H7 (cell line): ENCODE data around the gene CFAP100. TPM values are rescaled to one million over a fixed set of nuclear protein-coding genes. Genes with fewer than 3 reads are reported as not detected.

ENCODE experiments used
- DNase-seq: peaks from one replicate; pipeline ENCODE4 v3.0.0; 2012
- H3K27me3 ChIP-seq: 2 replicates; pipeline ENCODE4 v1.6.0; 2011; ENCODE audit warnings: mild to moderate bottlenecking, low read length; ENCODE audit not compliant: control insufficient read depth, insufficient read depth
- H3K36me3 ChIP-seq: replicated peaks from 2 replicates; pipeline ENCODE4 v1.5.1; 2011; ENCODE audit warnings: low read length; ENCODE audit not compliant: control insufficient read depth, insufficient read depth
- H3K4me3 ChIP-seq: 2 replicates; pipeline ENCODE4 v1.5.1; 2011; ENCODE audit warnings: low read depth, mild to moderate bottlenecking, control low read depth, low read length, moderate library complexity; ENCODE audit not compliant: insufficient read depth
- total RNA-seq: library from RNA; depleted of rRNA; stranded (reverse); fragments of >200 nt; shearing (Covaris generic); gene quantifications from 2 replicates; pipeline ENCODE4 v1.2.3, GENCODE V29; 2014

CFAP100 gene
- total RNA-seq, 1 experiment from 2014 or later: 0.24 TPM

DNA sequence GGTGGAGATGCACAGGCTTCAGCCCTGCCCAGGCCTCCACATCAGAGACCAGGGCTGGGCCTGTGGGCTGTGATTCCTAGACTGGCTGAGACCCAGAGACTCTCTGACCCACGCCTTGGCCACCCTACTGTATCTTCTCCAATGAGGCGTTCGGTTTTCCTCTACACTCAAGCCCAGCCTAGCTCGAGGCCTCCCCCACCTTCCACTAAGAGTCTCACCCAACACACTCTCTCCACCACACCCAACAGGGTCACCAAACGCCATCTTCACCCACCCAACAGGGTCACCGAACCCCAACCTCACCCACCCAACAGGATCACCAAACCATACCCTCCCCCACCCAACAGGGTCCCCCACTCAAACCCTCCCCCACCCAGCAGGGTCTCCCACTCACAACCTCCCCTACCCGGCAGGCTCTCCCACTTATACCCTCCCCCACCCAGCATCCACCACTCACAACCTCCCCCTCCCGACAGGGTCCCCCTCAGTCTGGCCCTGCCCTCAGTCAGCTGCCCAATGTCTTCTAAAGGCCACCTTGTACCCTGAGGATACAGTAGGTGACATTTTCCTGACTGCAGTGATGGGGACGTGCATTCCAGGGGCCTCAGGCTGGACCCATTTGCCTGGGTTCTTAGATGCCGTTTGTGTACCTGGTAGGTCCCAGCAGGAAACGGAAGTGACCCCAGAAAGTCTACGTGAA lies 20.4 kb downstream of the CFAP100 start:
- Histone ChIP-seq H3K4me3 (no peak overlapping the region), H3K36me3 (no peaks in the 10 kb centered on the region), H3K27me3 (no peaks in the 10 kb centered on the region)
- DNase-seq: peak; percentile 46

DNA sequence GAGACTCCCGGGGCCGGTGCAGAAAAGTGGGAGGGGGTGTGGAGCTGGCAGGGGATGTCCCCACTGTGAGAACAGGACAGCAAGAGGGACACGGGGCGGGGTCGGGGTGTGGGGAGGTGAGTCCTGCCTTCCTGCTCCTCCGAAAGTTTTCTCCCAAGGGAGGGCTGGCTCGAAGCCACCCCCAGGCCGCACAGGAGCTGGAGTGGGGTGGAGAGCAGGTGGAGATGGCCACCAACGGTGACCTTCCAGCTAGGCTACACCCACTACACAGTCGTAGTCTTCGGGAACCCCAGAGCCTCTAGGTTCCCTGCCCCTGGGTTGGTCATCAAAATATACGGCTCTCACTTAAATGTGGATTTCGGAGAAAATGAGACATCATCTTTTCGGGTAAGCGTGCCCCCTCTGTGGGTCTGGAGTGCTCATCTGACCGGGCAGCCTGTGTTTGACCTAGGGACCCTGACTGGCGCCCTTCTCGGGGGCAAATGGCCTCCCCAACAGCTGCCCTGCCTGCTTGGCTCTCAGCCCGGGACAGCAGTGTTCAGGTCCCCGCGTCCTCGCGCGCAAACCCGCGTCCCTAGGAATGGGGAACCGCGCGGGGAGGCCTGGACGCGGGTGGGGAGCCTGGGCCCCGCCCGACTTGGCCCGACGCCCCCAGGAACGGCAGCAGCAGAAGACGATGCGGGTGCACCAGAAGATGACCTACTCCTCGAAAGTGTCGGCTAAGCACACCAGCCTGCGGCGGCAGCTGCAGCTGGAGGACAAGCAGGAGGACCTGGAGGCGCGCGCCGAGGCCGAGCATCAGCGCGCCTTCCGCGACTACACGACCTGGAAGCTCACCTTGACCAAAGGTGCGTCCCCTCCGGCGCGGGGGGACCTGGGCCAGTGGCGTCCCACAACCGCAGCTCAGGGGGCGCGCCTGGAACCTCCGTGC lies 21.2 kb downstream of the CFAP100 start:
- no peaks in the 10 kb centered on the region for H3K27me3 ChIP-seq
- peak; percentile 61 for DNase-seq
- H3K4me3 ChIP-seq: no peak overlapping the region
- no peaks in the 10 kb centered on the region for H3K36me3 ChIP-seq

DNA sequence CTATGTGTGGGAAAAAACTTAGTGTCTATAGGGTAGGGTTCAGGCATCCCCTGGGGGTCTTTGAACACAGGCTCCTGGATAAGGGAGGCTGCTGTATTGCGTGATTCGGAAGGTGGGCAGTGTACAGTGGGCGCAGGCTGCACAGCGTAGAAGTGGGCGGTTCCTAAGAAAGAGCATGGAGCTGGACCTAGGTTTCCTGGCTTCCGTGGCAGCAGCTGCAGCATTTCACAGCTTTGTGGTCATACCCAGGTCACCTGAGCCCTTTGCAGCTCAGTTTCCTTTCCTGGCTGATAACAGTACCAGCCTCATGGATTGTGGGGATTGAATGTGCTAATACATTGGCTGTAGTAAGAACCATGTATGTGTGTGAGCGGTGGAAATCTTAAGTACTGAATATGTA lies 22.2 kb downstream of the CFAP100 start:
- peak; percentile 37 for DNase-seq
- Histone ChIP-seq H3K4me3 (no peak overlapping the region), H3K27me3 (no peaks in the 10 kb centered on the region), H3K36me3 (no peaks in the 10 kb centered on the region)

DNA sequence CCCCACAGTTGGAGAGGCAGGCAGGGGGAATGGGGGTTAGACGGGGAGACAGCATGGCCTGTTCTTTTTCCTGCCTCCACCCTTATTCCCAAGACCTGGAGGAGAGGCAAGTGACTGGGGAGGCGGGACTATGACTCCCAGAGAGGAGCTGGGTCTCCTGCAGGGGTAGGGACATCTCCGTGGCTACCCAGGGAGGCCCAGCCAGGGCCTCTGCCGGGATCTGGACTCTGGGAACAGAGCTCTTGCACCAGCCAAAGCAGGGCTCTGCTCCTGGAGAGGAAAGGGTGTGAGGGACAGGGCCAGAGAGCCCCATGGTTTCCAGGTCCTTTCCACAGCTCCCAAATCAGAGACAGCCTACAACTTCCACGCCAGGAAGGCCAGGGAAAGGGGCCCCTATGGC lies 22.8 kb downstream of the CFAP100 start:
- H3K27me3 ChIP-seq: no peaks in the 10 kb centered on the region
- peak; percentile 50 for DNase-seq
- no peak overlapping the region for H3K4me3 ChIP-seq
- no peaks in the 10 kb centered on the region for H3K36me3 ChIP-seq

DNA sequence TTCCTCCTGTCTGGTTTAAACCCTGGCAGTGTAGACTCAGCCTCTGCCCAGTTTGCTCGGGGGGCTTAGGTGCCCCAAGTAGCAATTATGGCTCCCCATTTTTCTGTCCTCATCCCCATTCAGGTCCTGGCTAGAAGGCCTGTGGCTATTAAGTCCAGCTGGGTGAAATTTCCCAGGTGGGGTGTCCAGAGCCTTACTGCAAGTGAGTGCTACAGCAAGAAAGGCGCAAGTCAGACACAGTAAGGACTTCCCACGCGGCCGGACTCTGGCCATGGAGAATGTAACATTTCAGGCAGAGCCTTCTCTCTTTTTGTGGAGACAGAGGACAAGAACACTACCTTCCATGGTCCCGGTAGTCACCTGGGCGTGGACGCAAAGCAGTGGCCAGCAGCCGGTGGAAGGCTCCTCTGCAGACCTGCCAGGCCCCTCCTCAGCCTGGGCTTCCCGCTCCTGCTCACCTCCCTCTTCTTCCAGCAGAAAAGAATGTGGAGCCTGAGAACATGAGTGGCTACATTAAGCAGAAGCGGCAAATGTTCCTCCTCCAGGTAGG lies 23.3 kb downstream of the CFAP100 start:
- Histone ChIP-seq H3K4me3 (no peak overlapping the region), H3K27me3 (no peaks in the 10 kb centered on the region), H3K36me3 (no peaks in the 10 kb centered on the region)
- no peak for DNase-seq

DNA sequence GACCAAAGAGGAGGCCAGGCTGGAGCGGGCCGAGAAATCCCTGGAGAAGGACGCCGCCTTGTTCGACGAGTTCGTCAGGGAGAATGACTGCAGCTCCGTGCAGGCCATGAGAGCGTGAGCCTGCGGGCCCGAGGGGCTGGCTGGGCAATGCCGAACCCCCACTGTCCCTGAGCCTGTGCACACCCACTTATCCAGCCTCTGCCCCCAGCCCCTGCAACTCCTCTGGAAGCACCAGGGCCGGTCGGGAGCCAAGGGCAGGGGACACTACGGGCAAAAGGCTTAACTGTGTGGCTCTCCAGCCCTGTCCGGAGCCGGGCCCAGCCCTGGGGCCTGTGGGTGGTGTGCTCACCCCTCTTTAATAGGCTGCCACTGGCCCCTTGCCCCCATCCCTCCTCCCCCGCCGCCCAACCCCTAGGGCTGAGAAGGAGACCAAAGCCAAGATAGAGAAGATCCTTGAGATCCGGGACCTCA lies 24.0 kb downstream of the CFAP100 start:
- H3K27me3 ChIP-seq: no peaks in the 10 kb centered on the region
- H3K36me3 ChIP-seq: no peaks in the 10 kb centered on the region
- H3K4me3 ChIP-seq: no peak overlapping the region
- DNase-seq: peak; percentile 56

DNA sequence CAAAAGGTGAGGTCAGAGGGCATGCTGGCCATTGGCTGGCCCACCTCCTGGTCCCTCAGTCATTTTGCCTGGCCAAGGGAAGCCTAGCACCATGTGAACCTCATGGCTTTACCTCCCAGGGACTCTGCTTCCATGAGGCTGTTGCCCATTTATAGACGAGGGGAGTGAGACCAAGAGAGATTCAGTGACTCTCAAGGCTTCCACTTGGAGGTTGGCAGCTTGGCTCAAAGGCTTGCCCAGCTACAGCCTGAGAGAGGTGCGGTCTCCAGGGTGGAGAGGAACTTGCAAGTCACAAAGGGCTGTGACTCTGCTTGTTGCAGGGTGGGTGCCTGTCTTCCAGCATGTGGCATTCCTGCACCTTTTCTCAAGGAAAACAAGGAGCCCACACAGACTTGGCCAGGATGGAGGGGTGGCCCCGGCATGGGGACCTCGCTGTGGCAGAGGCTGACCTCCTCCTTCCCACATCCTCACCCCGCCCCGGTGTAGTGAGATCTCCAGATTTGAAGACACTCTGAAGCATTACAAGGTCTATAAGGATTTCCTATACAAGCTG lies 24.5 kb downstream of the CFAP100 start:
- DNase-seq: peak; percentile 40
- Histone ChIP-seq H3K4me3 (no peak overlapping the region), H3K36me3 (no peaks in the 10 kb centered on the region), H3K27me3 (no peaks in the 10 kb centered on the region)

DNA sequence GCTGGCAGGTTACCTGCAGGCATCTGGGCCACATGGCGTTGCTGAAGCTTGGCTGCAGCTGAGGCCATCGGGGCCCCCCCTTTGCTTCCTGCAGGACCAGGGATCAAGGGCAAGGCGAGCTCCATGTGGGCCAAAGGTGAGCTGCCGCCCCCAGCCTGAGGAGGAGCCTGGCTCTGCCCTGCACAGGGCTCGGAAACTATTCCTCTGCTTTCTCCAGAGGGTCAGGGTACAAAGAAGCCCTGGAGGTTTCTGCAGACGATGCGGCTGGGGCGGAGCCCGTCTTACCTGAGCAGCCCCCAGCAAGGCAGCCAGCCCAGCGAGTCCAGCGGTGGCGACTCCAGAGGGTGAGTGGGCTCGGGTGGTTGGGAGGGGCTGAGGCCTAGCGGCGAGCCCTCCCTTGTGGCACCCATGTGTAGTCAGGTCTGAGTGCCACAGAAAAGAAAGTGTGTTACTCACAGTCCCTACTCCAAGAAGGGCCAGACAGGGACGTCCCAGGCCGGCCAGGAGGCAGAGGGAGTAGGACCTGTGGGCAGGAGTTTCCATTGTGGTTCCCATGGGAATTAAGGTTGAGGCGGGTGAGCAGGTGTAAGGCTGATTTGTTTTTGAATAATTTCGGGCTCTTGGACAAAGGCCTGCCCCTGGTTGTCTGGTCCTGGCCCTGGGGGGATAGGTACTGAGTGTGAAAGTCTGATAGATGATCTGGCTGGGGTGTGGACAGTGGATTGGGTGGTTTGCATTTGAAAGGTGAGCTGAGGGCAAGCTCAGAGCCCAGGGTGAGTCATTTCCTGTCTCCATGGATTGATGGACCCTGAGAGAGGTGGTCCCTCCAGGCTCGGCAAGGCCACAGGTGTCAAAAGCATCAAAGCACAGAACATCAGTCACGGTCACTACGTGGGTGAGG lies 25.4 kb downstream of the CFAP100 start:
- DNase-seq: peak; percentile 69
- H3K4me3 ChIP-seq: no peak overlapping the region
- no peaks in the 10 kb centered on the region for H3K36me3 ChIP-seq
- no peaks in the 10 kb centered on the region for H3K27me3 ChIP-seq

DNA sequence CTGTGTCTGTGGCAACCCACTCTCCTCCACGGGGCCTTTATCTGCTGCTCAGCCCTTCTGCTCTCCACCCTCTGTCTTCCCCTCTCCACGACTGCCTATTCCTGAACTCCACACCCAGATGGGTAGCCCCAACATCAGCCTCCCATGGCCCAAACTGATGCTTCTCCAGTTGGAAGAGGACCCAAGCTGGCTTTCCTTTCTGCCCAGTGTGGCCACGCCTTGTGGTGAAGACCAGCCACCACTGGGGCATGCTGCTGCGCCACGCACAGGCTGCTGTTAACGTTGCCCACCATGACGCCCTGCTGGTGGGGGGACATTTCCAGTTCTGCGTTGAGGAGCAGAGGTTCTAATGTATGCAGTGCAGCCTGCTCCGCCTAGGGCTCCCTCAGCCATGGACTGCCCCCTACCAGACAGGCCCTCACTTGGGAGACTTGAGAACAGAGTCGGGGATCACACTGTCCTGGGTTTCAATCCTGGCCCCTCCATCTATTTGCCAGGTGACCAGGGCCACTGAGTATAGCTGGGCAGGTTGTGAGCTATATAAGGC lies 26.9 kb downstream of the CFAP100 start:
- H3K27me3 ChIP-seq: no peaks in the 10 kb centered on the region
- no peak overlapping the region for H3K4me3 ChIP-seq
- no peaks in the 10 kb centered on the region for H3K36me3 ChIP-seq
- peak; percentile 49 for DNase-seq

DNA sequence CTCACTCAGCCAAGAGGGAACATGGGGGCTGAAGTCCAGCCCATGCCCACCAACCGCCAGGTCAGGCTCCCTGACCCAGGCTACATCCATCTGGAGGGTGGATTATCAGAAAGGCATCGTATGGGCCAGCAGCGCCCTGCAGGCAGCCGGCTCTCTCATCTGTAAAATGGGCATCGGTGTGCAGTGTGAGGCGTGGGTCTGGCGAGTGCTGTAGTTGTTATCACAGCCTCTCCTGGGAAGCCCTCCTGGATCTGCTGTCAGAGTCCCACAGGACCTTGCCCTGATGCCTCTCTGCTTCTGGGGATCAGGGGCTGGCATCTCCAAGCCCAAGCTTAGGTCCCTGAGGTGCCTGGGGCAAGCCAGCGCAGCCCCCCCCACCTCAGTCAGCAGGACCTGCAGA lies 27.4 kb downstream of the CFAP100 start:
- no peaks in the 10 kb centered on the region for H3K27me3 ChIP-seq
- no peak overlapping the region for H3K4me3 ChIP-seq
- H3K36me3 ChIP-seq: no peaks in the 10 kb centered on the region
- DNase-seq: peak; percentile 49

DNA sequence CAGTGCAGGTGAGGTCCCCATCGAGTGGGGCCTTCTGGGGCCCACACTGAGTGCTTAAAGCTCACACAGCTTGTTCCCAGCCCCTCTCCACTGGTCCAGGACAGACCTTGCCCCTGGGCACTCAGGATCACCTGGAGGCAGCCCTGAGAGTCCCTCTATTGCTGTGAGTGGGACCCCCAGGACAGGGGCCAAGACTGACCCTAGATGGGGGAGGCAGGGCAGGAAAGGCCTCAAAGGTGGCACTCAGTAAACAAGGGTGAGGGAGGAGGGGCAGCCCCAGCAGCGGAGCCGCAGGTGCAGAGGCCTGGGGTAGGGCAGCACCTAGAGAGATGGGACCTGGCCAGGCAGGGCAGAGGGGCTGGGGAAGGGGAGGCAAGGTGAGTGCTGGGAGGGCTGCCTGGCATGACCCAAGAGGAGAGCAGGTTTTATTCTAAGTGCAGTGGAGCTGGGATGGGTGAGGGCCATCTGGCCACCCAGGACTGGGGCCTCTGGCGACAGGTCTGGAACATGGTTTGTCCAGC lies 27.9 kb downstream of the CFAP100 start:
- Histone ChIP-seq H3K27me3 (no peaks in the 10 kb centered on the region), H3K36me3 (no peaks in the 10 kb centered on the region), H3K4me3 (no peak overlapping the region)
- peak; percentile 59 for DNase-seq

DNA sequence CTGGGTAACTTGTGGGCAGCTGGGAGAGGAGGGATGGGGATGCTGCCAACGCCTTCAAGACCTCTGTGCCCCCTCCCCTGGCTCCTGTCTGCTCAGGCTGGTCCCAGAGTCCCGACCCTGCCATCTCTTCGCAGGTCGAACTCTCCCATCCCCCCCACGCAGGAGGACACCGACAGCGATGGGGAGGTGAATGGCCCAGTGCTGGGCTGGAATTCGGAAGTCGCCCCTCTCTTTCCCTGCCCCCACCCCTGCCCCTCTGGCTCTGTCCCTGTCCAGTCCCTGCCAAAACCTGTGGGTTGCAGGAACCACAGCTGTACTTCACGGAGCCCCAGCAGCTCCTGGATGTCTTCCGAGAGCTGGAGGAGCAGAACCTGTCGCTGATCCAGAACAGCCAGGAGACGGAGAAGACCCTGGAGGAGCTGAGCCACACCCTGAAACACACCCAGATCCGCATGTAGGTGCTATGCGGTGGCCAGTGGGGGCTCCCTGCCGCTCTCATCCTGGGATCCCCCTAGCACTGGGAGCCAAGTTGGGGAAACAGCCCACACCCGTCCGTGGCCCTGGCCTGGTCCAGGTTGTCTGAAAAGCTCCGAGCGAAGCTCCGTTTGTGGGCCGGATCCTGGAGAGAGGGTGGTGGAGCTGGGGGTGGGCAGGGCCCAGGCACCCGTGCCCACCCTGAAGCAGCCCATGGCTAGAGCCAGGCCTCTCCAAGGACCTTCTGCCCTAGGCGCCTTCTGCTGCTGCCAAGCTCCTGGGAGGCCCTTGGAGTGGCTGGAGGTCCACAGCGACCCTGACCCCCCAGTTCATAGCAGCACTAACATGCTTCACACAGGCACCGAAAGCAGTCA lies 28.7 kb downstream of the CFAP100 start:
- Histone ChIP-seq H3K4me3 (no peak overlapping the region), H3K27me3 (no peaks in the 10 kb centered on the region), H3K36me3 (no peaks in the 10 kb centered on the region)
- peak; percentile 61 for DNase-seq
